CD4-positive, alpha-beta T cell (primary cell): Measurements from ENCODE around the gene POLR3K. TPM values are rescaled to one million over a fixed set of nuclear protein-coding genes. Genes with fewer than 3 reads are reported as not detected.
"Not testable (repeated sequence)": the region's sequence is repeated elsewhere in the genome, so short reads cannot be mapped to it uniquely, and the experiment has no call there.

Experiments used
- ATAC-seq: fragments of 200-7000 bp; cut with Tn5 transposase; one replicate; pipeline ENCODE4 v1.10.0; 2022; ENCODE audit warnings: mild to moderate bottlenecking; ENCODE audit not compliant: poor library complexity
- CTCF ChIA-PET: fragments of 350-600 bp; sonication (Branson Sonifier 250); formaldehyde crosslinking; loops from one replicate; lab custom pipeline; 2021; ENCODE audit warnings: antibody characterized with exemption, inconsistent platforms; lab: Charles Lee
- POLR2A ChIA-PET: fragments of 350-600 bp; sonication (Branson Sonifier 250); formaldehyde crosslinking; loops from one replicate; lab custom pipeline; 2021; ENCODE audit warnings: antibody characterized with exemption, inconsistent platforms; lab: Charles Lee
- DNase-seq, 14 experiments: peaks; one replicate each; pipeline ENCODE4 v3.0.0-alpha.2; 2013 to 2020; ENCODE audit warnings: mixed read lengths in 2 of 14
- H3K27ac ChIP-seq, 2 donors: one replicate each; pipeline versions ENCODE4 v1.5.1 to v1.7.0; 2013; ENCODE audit warnings: low read length in 2 of 2, low read depth in 1 of 2, mild to moderate bottlenecking in 1 of 2
- H3K27me3 ChIP-seq, 2 experiments: 1 replicate in 1 of 2; 2 replicates in 1 of 2; pipeline versions ENCODE4 v1.6.1 to v1.7.0; 2013; ENCODE audit warnings: low read length in 2 of 2, control low read depth in 1 of 2, mild to moderate bottlenecking in 1 of 2, moderate library complexity in 1 of 2; ENCODE audit not compliant: insufficient read depth in 2 of 2, control insufficient read depth in 1 of 2
- H3K36me3 ChIP-seq: one replicate; pipeline ENCODE4 v1.6.1; 2013; ENCODE audit warnings: low read length, control low read depth; ENCODE audit not compliant: insufficient read depth
- H3K4me1 ChIP-seq: one replicate; pipeline ENCODE4 v1.6.1; 2013; ENCODE audit warnings: low read length, control low read depth; ENCODE audit not compliant: insufficient read depth
- H3K4me3 ChIP-seq: one replicate; pipeline ENCODE4 v1.5.1; 2013; ENCODE audit warnings: mild to moderate bottlenecking, low read length, moderate library complexity
- H3K9me3 ChIP-seq, 2 experiments: 1 replicate in 1 of 2; 2 replicates in 1 of 2; pipeline versions ENCODE4 v1.6.1 to v1.7.0; 2013; ENCODE audit warnings: low read length in 2 of 2, mild to moderate bottlenecking in 2 of 2, control low read depth in 1 of 2, moderate library complexity in 1 of 2; ENCODE audit not compliant: control insufficient read depth in 1 of 2, insufficient read depth in 1 of 2
- H3K27ac Mint-ChIP-seq: one replicate; pipeline ENCODE4 v1.8.0; 2020; ENCODE audit warnings: mixed read lengths
- H3K27me3 Mint-ChIP-seq: one replicate; pipeline ENCODE4 v1.8.0; 2021; ENCODE audit warnings: mixed read lengths
- H3K36me3 Mint-ChIP-seq: one replicate; pipeline ENCODE4 v1.8.0; 2021; ENCODE audit warnings: low read depth, mixed read lengths
- H3K4me1 Mint-ChIP-seq: one replicate; pipeline ENCODE4 v1.8.0; 2021; ENCODE audit warnings: low read depth, mixed read lengths
- H3K4me3 Mint-ChIP-seq: one replicate; pipeline ENCODE4 v1.8.0; 2020; ENCODE audit warnings: mild to moderate bottlenecking, mixed read lengths
- H3K9me3 Mint-ChIP-seq: one replicate; pipeline ENCODE4 v1.8.0; 2020; ENCODE audit warnings: mixed read lengths
- intact Hi-C, 2 experiments: fragments of 100-400 bp; cut with DNase I in 1 of 2; cut with micrococcal nuclease in 1 of 2; formaldehyde crosslinking; loops; one replicate each; pipeline versions ENCODE4 v1.15.1 to v1.9.0; 2023 to 2025; cut with DNase I, micrococcal nuclease
- total RNA-seq, 174 experiments: library from RNA in 2 of 174; stranded (reverse) in 2 of 174; gene quantifications; one replicate each; pipeline ENCODE4 v1.2.3 and lab custom pipeline; 2021 to 2026
- TF ChIP-seq, protein P1 (sequence below): fragments of 200-600 bp; IDR thresholded peaks from one replicate; pipeline ENCODE4 v1.8.0; 2022; ENCODE audit warnings: antibody characterized with exemption, mild to moderate bottlenecking

Gene POLR3K
- total RNA-seq, 2 experiments from 2014 or later: 4.1 TPM

DNA sequence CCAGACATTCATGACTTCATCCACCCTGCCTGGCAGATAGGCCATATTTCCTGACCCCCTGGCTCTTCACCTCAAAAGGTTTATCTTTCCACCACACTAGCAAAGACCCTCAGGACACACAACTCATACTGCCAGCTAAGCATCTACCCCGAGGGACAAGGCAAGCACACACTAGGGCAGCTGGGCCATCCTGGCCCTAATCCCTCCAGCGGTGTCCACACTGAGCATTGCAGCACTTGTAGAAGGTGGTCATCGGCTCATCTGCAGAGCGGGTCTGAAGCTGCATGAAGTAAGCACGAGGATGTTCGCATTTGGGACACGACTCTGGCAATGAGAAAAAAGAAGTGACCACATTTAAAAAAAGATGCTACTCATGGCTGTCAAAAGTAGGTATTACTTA is 6.2 kb downstream of the POLR3K start:
- no peak for DNase-seq
- CTCF ChIA-PET: interaction anchor here (0.7 to 1.9 kb wide), 2 partner anchors 49 to 50 kb away, joined by 5 to 6 read pairs; no protein-coding TSS in a partner anchor
- TF ChIP-seq, protein P1, sequence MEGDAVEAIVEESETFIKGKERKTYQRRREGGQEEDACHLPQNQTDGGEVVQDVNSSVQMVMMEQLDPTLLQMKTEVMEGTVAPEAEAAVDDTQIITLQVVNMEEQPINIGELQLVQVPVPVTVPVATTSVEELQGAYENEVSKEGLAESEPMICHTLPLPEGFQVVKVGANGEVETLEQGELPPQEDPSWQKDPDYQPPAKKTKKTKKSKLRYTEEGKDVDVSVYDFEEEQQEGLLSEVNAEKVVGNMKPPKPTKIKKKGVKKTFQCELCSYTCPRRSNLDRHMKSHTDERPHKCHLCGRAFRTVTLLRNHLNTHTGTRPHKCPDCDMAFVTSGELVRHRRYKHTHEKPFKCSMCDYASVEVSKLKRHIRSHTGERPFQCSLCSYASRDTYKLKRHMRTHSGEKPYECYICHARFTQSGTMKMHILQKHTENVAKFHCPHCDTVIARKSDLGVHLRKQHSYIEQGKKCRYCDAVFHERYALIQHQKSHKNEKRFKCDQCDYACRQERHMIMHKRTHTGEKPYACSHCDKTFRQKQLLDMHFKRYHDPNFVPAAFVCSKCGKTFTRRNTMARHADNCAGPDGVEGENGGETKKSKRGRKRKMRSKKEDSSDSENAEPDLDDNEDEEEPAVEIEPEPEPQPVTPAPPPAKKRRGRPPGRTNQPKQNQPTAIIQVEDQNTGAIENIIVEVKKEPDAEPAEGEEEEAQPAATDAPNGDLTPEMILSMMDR: no peak
- Histone ChIP-seq H3K27me3 (no peaks in the 10 kb centered on the region), H3K9me3 (no peaks in the 10 kb centered on the region), H3K4me1 (peaks cover 25% of the 10 kb centered on the region), H3K4me3 (no peak overlapping the region), H3K36me3 (peaks cover 48% of the 10 kb centered on the region), H3K27ac (no peak overlapping the region)
- no peaks in the 10 kb centered on the region for H3K9me3 Mint-ChIP-seq
- H3K27me3 Mint-ChIP-seq: no peaks in the 10 kb centered on the region
- H3K27ac Mint-ChIP-seq: no peak overlapping the region
- ATAC-seq: no peak
- H3K4me1 Mint-ChIP-seq: peaks cover 25% of the 10 kb centered on the region
- intact Hi-C loops: no loop called here
- POLR2A ChIA-PET: no interaction called here
- no peak overlapping the region for H3K4me3 Mint-ChIP-seq
- peaks cover 80% of the 10 kb centered on the region for H3K36me3 Mint-ChIP-seq

DNA sequence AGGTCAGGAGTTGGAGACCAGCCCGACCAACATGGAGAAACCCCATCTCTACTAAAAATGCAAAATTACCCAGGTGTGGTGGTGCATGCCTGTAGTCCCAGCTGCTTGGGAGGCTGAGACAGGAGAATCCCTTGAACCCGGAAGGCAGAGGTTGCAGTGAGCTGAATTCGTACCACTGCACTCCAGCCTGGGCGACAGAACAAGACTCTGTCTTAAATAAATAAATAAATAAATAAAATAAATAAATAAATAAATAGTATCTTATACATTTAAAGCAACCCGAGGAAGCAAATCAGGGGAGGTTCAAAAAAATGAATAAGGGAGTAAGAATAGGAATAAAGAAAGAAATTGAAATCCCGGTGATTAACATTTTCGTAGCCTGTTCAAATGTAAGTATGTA is 6.9 kb downstream of the POLR3K start:
- DNase-seq, H3K4me3 Mint-ChIP-seq, H3K9me3 Mint-ChIP-seq, H3K27ac ChIP-seq, H3K9me3 ChIP-seq, H3K27me3 ChIP-seq, H3K27ac Mint-ChIP-seq, intact Hi-C loops, ATAC-seq, POLR2A ChIA-PET, H3K4me3 ChIP-seq, H3K27me3 Mint-ChIP-seq: not testable (repeated sequence)
- peaks cover 51% of the 10 kb centered on the region for H3K36me3 ChIP-seq
- Mint-ChIP-seq H3K36me3 (peaks cover 87% of the 10 kb centered on the region), H3K4me1 (peaks cover 25% of the 10 kb centered on the region)
- peaks cover 23% of the 10 kb centered on the region for H3K4me1 ChIP-seq
- CTCF ChIA-PET: interaction anchor here (1.9 kb wide), 1 partner anchor 50 kb away, joined by 6 read pairs; no protein-coding TSS in a partner anchor

DNA sequence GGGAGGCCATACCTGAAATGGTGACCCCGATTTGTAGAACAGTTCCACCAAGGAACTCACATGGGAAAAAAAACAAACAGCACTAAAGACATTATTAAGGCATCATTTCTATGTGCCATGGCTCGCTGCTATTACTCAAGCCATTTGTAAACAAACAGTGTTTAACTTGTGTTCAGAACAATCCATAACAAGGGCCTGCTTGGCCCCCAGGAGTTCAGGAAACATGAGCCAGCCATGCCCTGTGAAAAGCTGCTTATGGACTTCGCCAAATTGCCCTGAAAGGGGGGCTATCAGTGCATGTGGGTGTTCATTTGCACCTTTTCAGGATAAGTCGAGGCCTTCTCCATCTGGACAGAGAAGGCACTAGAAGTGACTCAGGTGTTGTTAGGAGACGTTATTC is 8.0 kb downstream of the POLR3K start:
- peaks cover 43% of the 10 kb centered on the region for H3K36me3 ChIP-seq
- H3K4me1 Mint-ChIP-seq: peaks cover 15% of the 10 kb centered on the region
- H3K4me3 Mint-ChIP-seq: no peak overlapping the region
- ChIA-PET CTCF (interaction anchor here (1.9 kb wide), 1 partner anchor 51 kb away, joined by 6 read pairs; no protein-coding TSS in a partner anchor), POLR2A (interaction anchor here (0.7 kb wide), 1 partner anchor 8 kb away, joined by 4 read pairs; the partner anchor contains the start of genes POLR3K and SNRNP25)
- H3K9me3 ChIP-seq: no peaks in the 10 kb centered on the region
- no peaks in the 10 kb centered on the region for H3K27me3 Mint-ChIP-seq
- DNase-seq: no peak
- ATAC-seq: no peak
- H3K27me3 ChIP-seq: no peaks in the 10 kb centered on the region
- peaks cover 82% of the 10 kb centered on the region for H3K36me3 Mint-ChIP-seq
- intact Hi-C loops: no loop called here
- TF ChIP-seq, protein P1: no peak
- H3K4me3 ChIP-seq: no peak overlapping the region
- no peak overlapping the region for H3K27ac Mint-ChIP-seq
- H3K9me3 Mint-ChIP-seq: no peaks in the 10 kb centered on the region
- H3K27ac ChIP-seq: no peak overlapping the region
- H3K4me1 ChIP-seq: peaks cover 13% of the 10 kb centered on the region

DNA sequence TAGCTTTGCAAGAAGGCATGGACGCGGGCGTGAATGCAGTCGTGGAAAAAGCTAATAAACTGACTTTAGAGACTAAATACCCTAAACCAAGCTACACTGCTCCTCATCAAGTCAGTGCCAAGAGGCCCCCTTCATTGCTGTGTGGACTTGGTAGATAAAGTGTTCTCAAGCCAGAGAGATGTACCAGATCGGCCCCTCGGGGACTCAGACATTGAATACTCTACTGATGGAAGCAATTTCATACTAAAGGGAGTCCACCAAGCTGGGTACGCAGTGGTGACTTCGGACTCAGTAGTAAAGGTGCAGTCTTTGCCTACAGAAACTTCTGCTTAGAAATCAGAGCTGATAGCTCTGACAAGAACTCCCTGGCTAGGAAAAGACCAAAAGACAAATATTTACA is 8.8 kb downstream of the POLR3K start:
- DNase-seq (no peak), ATAC-seq (no peak)
- CTCF ChIA-PET: interaction anchor here (1.1 kb wide), 1 partner anchor 52 kb away, joined by 4 read pairs; no protein-coding TSS in a partner anchor
- Histone ChIP-seq H3K4me1 (peaks cover 13% of the 10 kb centered on the region), H3K27ac (no peak overlapping the region), H3K4me3 (no peak overlapping the region), H3K36me3 (peaks cover 39% of the 10 kb centered on the region), H3K27me3 (no peaks in the 10 kb centered on the region), H3K9me3 (no peaks in the 10 kb centered on the region)
- TF ChIP-seq, protein P1: no peak
- H3K27ac Mint-ChIP-seq: no peak overlapping the region
- POLR2A ChIA-PET: interaction anchor here (0.7 kb wide), 1 partner anchor 9 kb away, joined by 4 read pairs; the partner anchor contains the start of genes POLR3K and SNRNP25
- H3K4me3 Mint-ChIP-seq: no peak overlapping the region
- no peaks in the 10 kb centered on the region for H3K9me3 Mint-ChIP-seq
- peaks cover 15% of the 10 kb centered on the region for H3K4me1 Mint-ChIP-seq
- intact Hi-C loops: no loop called here
- H3K36me3 Mint-ChIP-seq: peaks cover 75% of the 10 kb centered on the region
- H3K27me3 Mint-ChIP-seq: no peaks in the 10 kb centered on the region
